Measurements from ENCODE around the gene TRAF6. TPM values are rescaled to one million over a fixed set of nuclear protein-coding genes. Genes with fewer than 3 reads are reported as not detected.

TRAF6 gene
- total and polyA plus RNA-seq, 2 donors from 2014 or later: 4.0 to 16.5 TPM

DNA sequence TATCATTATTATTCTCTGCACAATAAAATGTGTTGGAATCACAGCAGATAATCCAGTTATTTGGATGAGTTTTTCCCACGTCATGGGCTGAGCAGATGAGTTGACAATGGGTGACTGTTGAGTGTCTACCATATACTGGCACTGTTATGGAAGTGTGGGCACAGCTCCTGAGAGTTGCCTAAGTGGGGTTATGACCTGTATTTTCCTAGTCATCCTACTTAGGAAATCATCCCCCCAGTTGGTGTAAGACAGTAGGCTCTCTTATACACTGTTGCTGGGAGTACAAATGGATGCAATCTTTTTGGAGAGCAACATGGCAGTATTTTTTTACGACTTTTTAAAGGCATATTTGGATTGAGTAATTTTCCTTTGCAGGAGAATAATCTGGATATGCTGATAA is 66.4 kb downstream of the TRAF6 start:
- intact Hi-C loops (cut with DNase I): no loop called here
- H3K27ac ChIP-seq (ENCODE audit: low read depth in 2 of 2, low read length in 2 of 2): no peak overlapping the region
- FAIRE-seq: no peak
- peaks cover 0 to 19% (median 17%) of the 10 kb centered on the region in 3 donors for H3K4me1 ChIP-seq (ENCODE audit: control insufficient read depth in 2 of 3, insufficient read depth in 2 of 3, low read depth in 1 of 3, low read length in 3 of 3)
- no peak overlapping the region for H3K4me3 ChIP-seq (ENCODE audit: low read length in 3 of 3)
- H3K27me3 ChIP-seq (ENCODE audit: control insufficient read depth, insufficient read depth, low read length): no peaks in the 10 kb centered on the region
- no peak overlapping the region for H3K9ac ChIP-seq (ENCODE audit: low read length in 3 of 3)
- H3K9me3 ChIP-seq (ENCODE audit: control insufficient read depth in 2 of 3, insufficient read depth in 1 of 3, low read length in 3 of 3): no peaks in the 10 kb centered on the region
- H3K36me3 ChIP-seq (ENCODE audit: control insufficient read depth in 2 of 3, insufficient read depth in 3 of 3, low read length in 3 of 3): peaks cover 0 to 2% (median 0%) of the 10 kb centered on the region in 3 donors
- DNase-seq: no peak
- no peak for TF ChIP-seq CTCF (IDR thresholded peaks at IDR 0.05; ENCODE audit: borderline replicate concordance, extremely low read depth, insufficient read depth)

DNA sequence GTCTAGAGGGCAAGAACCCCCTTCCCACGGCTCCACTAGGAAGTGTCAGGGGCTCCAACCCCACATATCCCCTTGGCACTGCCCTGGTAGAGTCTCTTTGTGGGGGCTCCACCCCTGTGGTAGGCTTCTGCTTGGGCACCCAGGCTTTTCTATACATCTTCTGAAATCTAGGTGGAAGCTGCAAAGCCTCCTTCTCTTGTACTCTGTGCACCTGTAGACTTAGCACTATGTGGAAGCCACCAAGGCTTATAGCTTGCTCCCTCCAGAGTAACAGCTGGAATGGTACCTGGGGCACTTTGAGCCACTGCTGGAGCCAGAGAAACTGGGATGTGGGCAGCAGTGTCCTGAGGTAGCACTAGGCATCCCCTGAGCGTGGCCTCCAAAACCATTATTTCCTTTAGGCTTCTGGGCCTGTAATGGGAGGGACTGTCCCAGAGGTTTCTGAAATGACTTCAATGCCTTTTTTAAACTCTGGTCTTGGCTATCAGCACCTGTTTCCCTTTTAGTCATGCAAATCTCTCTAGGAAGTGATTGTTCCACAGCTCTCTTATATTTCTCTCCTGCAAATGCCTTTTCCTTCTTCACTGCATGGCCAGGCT is 68.4 kb downstream of the TRAF6 start:
- Histone ChIP-seq H3K4me1 (ENCODE audit: control insufficient read depth in 2 of 3, insufficient read depth in 2 of 3, low read depth in 1 of 3, low read length in 3 of 3) (peaks cover 0 to 20% (median 13%) of the 10 kb centered on the region in 3 donors), H3K27ac (ENCODE audit: low read depth in 2 of 2, low read length in 2 of 2) (no peak overlapping the region), H3K9ac (ENCODE audit: low read length in 3 of 3) (no peak overlapping the region), H3K27me3 (ENCODE audit: control insufficient read depth, insufficient read depth, low read length) (no peaks in the 10 kb centered on the region), H3K36me3 (ENCODE audit: control insufficient read depth in 2 of 3, insufficient read depth in 3 of 3, low read length in 3 of 3) (peaks cover 0 to 2% (median 0%) of the 10 kb centered on the region in 3 donors), H3K9me3 (ENCODE audit: control insufficient read depth in 2 of 3, insufficient read depth in 1 of 3, low read length in 3 of 3) (no peaks in the 10 kb centered on the region), H3K4me3 (ENCODE audit: low read length in 3 of 3) (no peak overlapping the region)
- TF ChIP-seq CTCF (IDR thresholded peaks at IDR 0.05; ENCODE audit: borderline replicate concordance, extremely low read depth, insufficient read depth): no peak
- no peak for DNase-seq
- intact Hi-C loops (cut with DNase I): no loop called here
- FAIRE-seq: no peak

DNA sequence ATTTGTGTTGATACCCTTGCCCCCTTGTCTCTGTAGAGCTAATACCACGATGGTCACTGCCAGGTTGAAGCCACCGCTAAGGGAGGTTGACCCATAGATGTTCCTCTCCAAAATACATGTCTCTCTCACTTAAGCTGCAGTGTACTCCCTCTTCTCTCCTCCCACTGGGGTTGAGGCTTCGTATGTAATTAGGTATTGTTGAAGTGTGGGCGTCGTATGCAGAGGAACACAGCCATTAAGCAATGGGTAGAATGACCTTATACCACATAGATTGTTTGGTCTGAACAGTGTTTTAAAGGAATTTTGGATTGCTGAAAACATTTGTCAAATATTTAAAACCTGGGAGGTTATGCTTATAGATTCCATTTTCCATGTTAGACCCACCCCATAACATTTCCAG is 71.9 kb downstream of the TRAF6 start:
- DNase-seq: no peak
- peaks cover 0 to 2% (median 0%) of the 10 kb centered on the region in 3 donors for H3K36me3 ChIP-seq (ENCODE audit: control insufficient read depth in 2 of 3, insufficient read depth in 3 of 3, low read length in 3 of 3)
- peaks cover 0 to 26% (median 17%) of the 10 kb centered on the region in 3 donors for H3K4me1 ChIP-seq (ENCODE audit: control insufficient read depth in 2 of 3, insufficient read depth in 2 of 3, low read depth in 1 of 3, low read length in 3 of 3)
- H3K9ac ChIP-seq (ENCODE audit: low read length in 3 of 3): no peak overlapping the region
- no peak overlapping the region for H3K4me3 ChIP-seq (ENCODE audit: low read length in 3 of 3)
- intact Hi-C loops (cut with DNase I): no loop called here
- H3K9me3 ChIP-seq (ENCODE audit: control insufficient read depth in 2 of 3, insufficient read depth in 1 of 3, low read length in 3 of 3): no peaks in the 10 kb centered on the region
- TF ChIP-seq CTCF (IDR thresholded peaks at IDR 0.05; ENCODE audit: borderline replicate concordance, extremely low read depth, insufficient read depth): no peak
- no peaks in the 10 kb centered on the region for H3K27me3 ChIP-seq (ENCODE audit: control insufficient read depth, insufficient read depth, low read length)
- H3K27ac ChIP-seq (ENCODE audit: low read depth in 2 of 2, low read length in 2 of 2): no peak overlapping the region
- FAIRE-seq: no peak

DNA sequence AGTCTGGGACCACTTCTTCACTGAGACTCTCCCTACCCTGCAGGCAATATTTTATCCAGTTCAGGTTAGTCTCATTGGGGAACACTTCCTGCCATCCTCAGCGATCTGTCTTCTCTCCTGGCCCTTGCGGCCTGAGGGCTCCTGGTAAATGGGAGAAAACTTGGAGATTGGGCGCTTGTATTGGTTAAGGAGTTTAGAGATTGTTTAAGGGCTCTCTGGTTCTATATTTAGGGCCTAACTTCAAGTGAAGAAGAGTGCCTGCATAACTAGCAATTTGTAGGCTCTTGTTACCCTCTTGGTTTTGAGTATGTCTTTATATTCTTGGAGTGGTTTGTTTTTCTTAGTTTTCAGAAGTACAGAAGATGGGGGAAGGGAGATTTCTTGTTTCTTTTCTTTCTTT is 72.7 kb downstream of the TRAF6 start:
- peaks cover 0 to 28% (median 17%) of the 10 kb centered on the region in 3 donors for H3K4me1 ChIP-seq (ENCODE audit: control insufficient read depth in 2 of 3, insufficient read depth in 2 of 3, low read depth in 1 of 3, low read length in 3 of 3)
- H3K9me3 ChIP-seq (ENCODE audit: control insufficient read depth in 2 of 3, insufficient read depth in 1 of 3, low read length in 3 of 3): no peaks in the 10 kb centered on the region
- no peaks in the 10 kb centered on the region for H3K27me3 ChIP-seq (ENCODE audit: control insufficient read depth, insufficient read depth, low read length)
- FAIRE-seq (no peak), DNase-seq (no peak)
- H3K27ac ChIP-seq (ENCODE audit: low read depth in 2 of 2, low read length in 2 of 2): no peak overlapping the region
- intact Hi-C loops (cut with DNase I): no loop called here
- no peak overlapping the region for H3K4me3 ChIP-seq (ENCODE audit: low read length in 3 of 3)
- no peak for TF ChIP-seq CTCF (IDR thresholded peaks at IDR 0.05; ENCODE audit: borderline replicate concordance, extremely low read depth, insufficient read depth)
- H3K9ac ChIP-seq (ENCODE audit: low read length in 3 of 3): no peak overlapping the region
- peaks cover 0 to 2% (median 0%) of the 10 kb centered on the region in 3 donors for H3K36me3 ChIP-seq (ENCODE audit: control insufficient read depth in 2 of 3, insufficient read depth in 3 of 3, low read length in 3 of 3)

Measured in kidney (tissue), 14 donors.